OCI-LY7 (cell line): ENCODE measurements around the gene ATP8B3. TPM values are rescaled to one million over a fixed set of nuclear protein-coding genes. Genes with fewer than 3 reads are reported as not detected.

Experiments
- BruUV-seq: library from RNA; stranded (reverse); fragments of 400-500 nt; replicated peaks from 2 replicates; lab custom pipeline; 2021; lab: Mats Ljungman, UMichigan
- CTCF ChIA-PET: fragments of 300-600 bp; sonication (Branson Sonifier 250); formaldehyde crosslinking; loops from one replicate; lab custom pipeline; 2022; ENCODE audit warnings: antibody characterized with exemption; ENCODE audit not compliant: unreplicated experiment; lab: Charles Lee
- POLR2A ChIA-PET: fragments of 300-600 bp; sonication (Branson Sonifier 250); formaldehyde crosslinking; loops from one replicate; lab custom pipeline; 2022; ENCODE audit warnings: antibody characterized with exemption; lab: Charles Lee
- DNase-seq: peaks from one replicate; pipeline ENCODE4 v3.0.0-alpha.2; 2015; ENCODE audit warnings: low spot score
- H2AFZ ChIP-seq: fragments of 200-600 bp; sonication (generic), shearing (Covaris generic); 2 replicates; pipeline ENCODE4 v1.6.1; 2014; ENCODE audit warnings: mild to moderate bottlenecking, antibody characterized with exemption, low read length, moderate library complexity
- H3K27ac ChIP-seq: fragments of 200-600 bp; sonication (generic); 2 replicates; pipeline ENCODE4 v1.5.1; 2014; ENCODE audit warnings: mixed run types, low read depth, mild to moderate bottlenecking, moderate library complexity, low read length, inconsistent platforms; ENCODE audit not compliant: poor library complexity, severe bottlenecking
- H3K36me3 ChIP-seq: fragments of 200-600 bp; sonication (generic); 2 replicates; pipeline ENCODE4 v1.6.1; 2014; ENCODE audit warnings: mild to moderate bottlenecking, antibody characterized with exemption, low read length, moderate library complexity, mixed read lengths; ENCODE audit not compliant: insufficient read depth
- H3K4me1 ChIP-seq: fragments of 200-600 bp; sonication (generic); 2 replicates; pipeline ENCODE4 v1.5.1; 2014; ENCODE audit warnings: mild to moderate bottlenecking, low read length; ENCODE audit not compliant: insufficient read depth, poor library complexity, severe bottlenecking
- H3K4me2 ChIP-seq: fragments of 200-600 bp; sonication (generic); 2 replicates; pipeline ENCODE4 v1.6.1; 2014; ENCODE audit warnings: mild to moderate bottlenecking, low read length
- H3K4me3 ChIP-seq: fragments of 200-600 bp; sonication (generic); 2 replicates; pipeline ENCODE4 v1.5.1; 2014; ENCODE audit warnings: mild to moderate bottlenecking, low read depth, low read length; ENCODE audit not compliant: poor library complexity, severe bottlenecking
- H3K79me2 ChIP-seq: fragments of 200-600 bp; sonication (generic); 2 replicates; pipeline ENCODE4 v1.6.1; 2016; ENCODE audit warnings: low read depth, mild to moderate bottlenecking, low read length, moderate library complexity, mixed read lengths; ENCODE audit not compliant: insufficient read depth
- H3K9me2 ChIP-seq: fragments of 200-600 bp; sonication (generic); 2 replicates; pipeline ENCODE4 v1.6.1; 2016; ENCODE audit warnings: mild to moderate bottlenecking, low read length, mixed read lengths; ENCODE audit not compliant: insufficient read depth
- H3K9me3 ChIP-seq: fragments of 200-600 bp; sonication (generic); 2 replicates; pipeline ENCODE4 v1.6.1; 2014; ENCODE audit warnings: mild to moderate bottlenecking, mixed run types, low read length, mixed read lengths
- H4K20me1 ChIP-seq: fragments of 200-600 bp; sonication (generic); 2 replicates; pipeline ENCODE4 v1.6.1; 2014; ENCODE audit warnings: mild to moderate bottlenecking, antibody characterized with exemption, low read length, moderate library complexity, mixed read lengths; ENCODE audit not compliant: insufficient read depth
- EZH2phosphoT487 ChIP-seq: fragments of 200-600 bp; sonication (generic); IDR thresholded peaks from 2 replicates; pipeline ENCODE4 v1.6.1; 2018; ENCODE audit warnings: low read depth, borderline replicate concordance, mild to moderate bottlenecking, mixed run types, antibody characterized with exemption, low read length, moderate library complexity, mixed read lengths
- intact Hi-C: fragments of 100-400 bp; cut with micrococcal nuclease; formaldehyde crosslinking; loops from one replicate; pipeline ENCODE4 v1.10.0; 2022; ENCODE audit not compliant: unreplicated experiment
- total RNA-seq, 2 experiments: library from RNA; depleted of rRNA in 1 of 2; stranded (reverse); fragments of >200 nt in 1 of 2; shearing (Covaris generic) in 1 of 2; gene quantifications; 2 replicates each; pipeline ENCODE4 v1.2.3, GENCODE V29; 2014 to 2022
- TF ChIP-seq, protein P1 (sequence below): fragments of 200-600 bp; sonication (generic); conservative IDR thresholded peaks from 2 replicates; pipeline ENCODE4 v1.5.1; 2014; ENCODE audit warnings: mild to moderate bottlenecking, antibody characterized with exemption, low read length, moderate library complexity, mixed read lengths

The ATP8B3 gene
- total RNA-seq, 2 experiments from 2014 or later: 5.9 to 19.3 TPM

DNA sequence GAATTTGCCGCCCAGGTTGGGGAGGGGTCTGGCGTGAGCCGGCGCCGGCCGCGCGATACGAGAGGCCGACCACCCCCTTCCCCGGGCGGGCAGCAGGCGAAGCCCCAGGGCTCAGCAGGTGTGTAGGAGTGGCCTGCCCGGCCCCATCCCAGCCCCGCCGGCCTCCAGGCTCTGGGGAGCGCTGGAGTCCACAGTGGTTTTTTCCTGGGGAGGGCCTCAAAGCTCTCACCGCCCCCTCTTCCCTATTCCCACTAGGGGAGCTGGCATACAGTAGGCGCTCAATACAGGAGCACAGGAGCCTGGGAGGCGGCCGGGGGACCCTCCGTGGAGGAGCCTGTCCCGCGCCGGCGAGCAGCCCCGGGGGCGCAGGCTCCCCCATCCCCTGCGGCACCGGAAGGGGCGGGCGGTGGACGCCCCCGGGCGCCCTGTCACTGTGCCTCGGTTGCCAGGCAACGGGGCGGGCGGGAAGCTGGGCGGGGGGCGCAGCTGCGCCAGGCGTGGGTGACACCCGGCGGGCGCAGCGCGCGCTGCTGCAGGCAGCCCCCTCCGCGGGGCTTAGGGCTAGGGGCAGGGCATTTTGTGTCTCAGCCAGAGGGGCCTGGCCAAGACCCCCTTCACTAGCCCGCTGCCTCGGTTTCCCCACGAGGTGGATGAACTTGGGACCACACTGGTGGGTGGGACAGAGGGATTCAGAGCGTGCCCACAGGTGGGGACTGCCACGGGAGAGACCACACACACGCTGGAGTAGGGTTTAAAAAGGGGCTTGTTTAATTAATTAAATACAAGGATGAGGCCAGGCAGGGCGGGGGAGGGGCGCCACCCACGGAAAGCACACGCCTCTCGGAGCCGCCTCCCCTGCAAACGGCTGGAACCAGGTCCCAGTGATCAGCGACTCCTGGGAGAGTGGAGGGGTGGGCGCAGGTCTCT, 39.8 kb upstream of the ATP8B3 start:
- Histone ChIP-seq H3K4me3 (no peak overlapping the region), H3K27ac (no peak overlapping the region), H3K9me3 (no peaks in the 10 kb centered on the region), H3K36me3 (peaks cover 24% of the 10 kb centered on the region), H3K9me2 (no peaks in the 10 kb centered on the region), H3K4me2 (no peak overlapping the region), H2AFZ (no peak overlapping the region), H3K4me1 (peaks cover 54% of the 10 kb centered on the region), H4K20me1 (peaks cover 15% of the 10 kb centered on the region; the same call in 1 of the 2 replicates), H3K79me2 (peaks cover 53% of the 10 kb centered on the region)
- intact Hi-C loops: no loop called here
- POLR2A ChIA-PET: no interaction called here
- CTCF ChIA-PET: no interaction called here
- TF ChIP-seq EZH2phosphoT487: no peak
- TF ChIP-seq, protein P1, sequence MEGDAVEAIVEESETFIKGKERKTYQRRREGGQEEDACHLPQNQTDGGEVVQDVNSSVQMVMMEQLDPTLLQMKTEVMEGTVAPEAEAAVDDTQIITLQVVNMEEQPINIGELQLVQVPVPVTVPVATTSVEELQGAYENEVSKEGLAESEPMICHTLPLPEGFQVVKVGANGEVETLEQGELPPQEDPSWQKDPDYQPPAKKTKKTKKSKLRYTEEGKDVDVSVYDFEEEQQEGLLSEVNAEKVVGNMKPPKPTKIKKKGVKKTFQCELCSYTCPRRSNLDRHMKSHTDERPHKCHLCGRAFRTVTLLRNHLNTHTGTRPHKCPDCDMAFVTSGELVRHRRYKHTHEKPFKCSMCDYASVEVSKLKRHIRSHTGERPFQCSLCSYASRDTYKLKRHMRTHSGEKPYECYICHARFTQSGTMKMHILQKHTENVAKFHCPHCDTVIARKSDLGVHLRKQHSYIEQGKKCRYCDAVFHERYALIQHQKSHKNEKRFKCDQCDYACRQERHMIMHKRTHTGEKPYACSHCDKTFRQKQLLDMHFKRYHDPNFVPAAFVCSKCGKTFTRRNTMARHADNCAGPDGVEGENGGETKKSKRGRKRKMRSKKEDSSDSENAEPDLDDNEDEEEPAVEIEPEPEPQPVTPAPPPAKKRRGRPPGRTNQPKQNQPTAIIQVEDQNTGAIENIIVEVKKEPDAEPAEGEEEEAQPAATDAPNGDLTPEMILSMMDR: no peak
- DNase-seq: no peak
- no TSS peak for BruUV-seq

DNA sequence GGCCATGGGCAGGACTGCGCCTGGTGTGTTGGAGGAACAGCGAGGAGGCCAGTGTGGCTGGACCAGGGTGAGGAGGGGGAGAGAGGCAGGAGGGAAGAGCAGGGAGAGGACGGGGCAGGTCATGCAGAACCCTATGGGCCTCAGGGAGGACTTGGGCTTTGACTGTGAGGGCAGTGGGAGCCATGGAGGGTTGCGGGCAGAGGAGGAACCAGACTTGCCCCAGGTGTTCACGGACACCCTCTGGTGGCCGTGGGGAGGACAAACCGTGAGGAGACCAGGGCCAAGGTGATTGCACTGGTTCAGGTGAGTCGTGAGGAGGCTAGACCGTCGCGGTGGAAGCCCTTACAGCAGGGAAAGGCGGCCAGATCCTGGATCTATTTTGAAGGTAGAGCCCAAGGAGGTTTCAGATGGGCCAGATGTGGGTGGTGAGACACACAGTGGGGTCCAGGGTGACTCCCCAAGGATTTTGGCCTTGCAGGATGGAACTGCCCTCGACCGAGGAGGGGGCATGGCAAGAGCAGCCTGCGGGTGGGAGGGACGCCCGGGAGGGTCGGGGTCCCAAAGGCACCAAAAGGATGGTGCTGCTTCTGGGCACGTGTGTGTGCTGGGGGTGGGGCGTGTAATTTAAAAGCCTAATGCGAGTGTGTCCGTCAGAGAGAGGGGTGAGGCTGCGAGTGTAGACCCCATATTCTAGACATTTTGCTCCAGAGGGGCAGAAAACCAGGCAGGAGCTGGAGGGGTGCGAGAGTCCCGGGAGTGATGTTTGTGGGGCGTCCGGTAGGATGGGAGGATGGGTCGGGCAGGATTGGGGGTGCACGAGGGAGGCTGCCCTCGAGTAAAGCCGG, 39.0 kb upstream of the ATP8B3 start:
- POLR2A ChIA-PET: no interaction called here
- intact Hi-C loops: no loop called here
- H3K27ac ChIP-seq: no peak overlapping the region
- no peak for TF ChIP-seq EZH2phosphoT487
- TF ChIP-seq, protein P1: peak; percentile 52
- H3K9me3 ChIP-seq: no peaks in the 10 kb centered on the region
- no peak overlapping the region for H2AFZ ChIP-seq
- H4K20me1 ChIP-seq: peaks cover 21% of the 10 kb centered on the region
- H3K4me1 ChIP-seq: peaks cover 51% of the 10 kb centered on the region
- no peaks in the 10 kb centered on the region for H3K9me2 ChIP-seq
- no peak overlapping the region for H3K4me2 ChIP-seq
- H3K36me3 ChIP-seq: peaks cover 29% of the 10 kb centered on the region
- peaks cover 55% of the 10 kb centered on the region for H3K79me2 ChIP-seq
- CTCF ChIA-PET: no interaction called here
- DNase-seq: no peak
- BruUV-seq: no TSS peak
- no peak overlapping the region for H3K4me3 ChIP-seq
